WTC11 (cell line): Measurements from ENCODE around the gene PTK6. TPM values are rescaled to one million over a fixed set of nuclear protein-coding genes. Genes with fewer than 3 reads are reported as not detected.

Source experiments
- ATAC-seq: fragments of 200-7000 bp; cut with Tn5 transposase; 2 replicates; pipeline ENCODE4 v1.10.0; 2021; ENCODE audit warnings: mild to moderate bottlenecking, moderate library complexity
- CTCF ChIA-PET: fragments of 300-600 bp; sonication (Branson Sonifier 250); formaldehyde crosslinking; loops from one replicate; lab custom pipeline; 2021; ENCODE audit warnings: antibody characterized with exemption; lab: Charles Lee
- POLR2A ChIA-PET: fragments of 350-600 bp; sonication (Branson Sonifier 250); formaldehyde crosslinking; loops from one replicate; lab custom pipeline; 2021; ENCODE audit warnings: antibody characterized with exemption; lab: Charles Lee
- DNase-seq: peaks from one replicate; pipeline ENCODE4 v3.0.0; 2021; ENCODE audit warnings: low spot score
- H3K27ac Mint-ChIP-seq: 2 replicates; pipeline ENCODE4 v1.8.0; 2021; ENCODE audit warnings: mixed read lengths
- H3K27me3 Mint-ChIP-seq: 2 replicates; pipeline ENCODE4 v1.8.0; 2021; ENCODE audit warnings: low read depth, mild to moderate bottlenecking, moderate library complexity, mixed read lengths
- H3K36me3 Mint-ChIP-seq: 2 replicates; pipeline ENCODE4 v1.8.0; 2021; ENCODE audit warnings: mixed read lengths
- H3K4me1 Mint-ChIP-seq: 2 replicates; pipeline ENCODE4 v1.8.0; 2022; ENCODE audit warnings: mixed read lengths
- H3K4me3 Mint-ChIP-seq: 2 replicates; pipeline ENCODE4 v1.8.0; 2021; ENCODE audit warnings: mild to moderate bottlenecking, moderate library complexity, mixed read lengths
- H3K9me3 Mint-ChIP-seq: 2 replicates; pipeline ENCODE4 v1.8.0; 2021; ENCODE audit warnings: mixed read lengths
- CREM ChIP-seq: sonication (generic); formaldehyde crosslinking; IDR thresholded peaks from 2 replicates; pipeline ENCODE4 v1.8.1; 2022; ENCODE audit warnings: mild to moderate bottlenecking, missing genetic modification reagents, moderate library complexity
- EMX1 ChIP-seq: fragments of 250-450 bp; sonication (Bioruptor Pico); IDR thresholded peaks from 2 replicates; pipeline ENCODE4 v1.8.0; 2021; ENCODE audit warnings: mild to moderate bottlenecking
- FOXP1 ChIP-seq: sonication (generic); formaldehyde crosslinking; IDR thresholded peaks from 2 replicates; pipeline ENCODE4 v1.8.0; 2022; ENCODE audit warnings: missing genetic modification reagents, mild to moderate bottlenecking, moderate library complexity, borderline replicate concordance
- KAT7 ChIP-seq: sonication (generic); formaldehyde crosslinking; IDR thresholded peaks from 2 replicates; pipeline ENCODE4 v1.8.1; 2023; ENCODE audit warnings: missing genetic modification reagents, mild to moderate bottlenecking, borderline replicate concordance
- NFE2L1 ChIP-seq: sonication (generic); formaldehyde crosslinking; IDR thresholded peaks from 2 replicates; pipeline ENCODE4 v1.8.1; 2023; ENCODE audit warnings: missing genetic modification reagents
- SMAD3 ChIP-seq: sonication (generic); formaldehyde crosslinking; IDR thresholded peaks from 2 replicates; pipeline ENCODE4 v1.8.0; 2022; ENCODE audit warnings: missing genetic modification reagents, mild to moderate bottlenecking, borderline replicate concordance
- TEAD4 ChIP-seq: sonication (generic); formaldehyde crosslinking; IDR thresholded peaks from 2 replicates; pipeline ENCODE4 v1.8.0; 2022; ENCODE audit warnings: mild to moderate bottlenecking, missing genetic modification reagents
- ZNF121 ChIP-seq: sonication (generic); formaldehyde crosslinking; IDR thresholded peaks from 2 replicates; pipeline ENCODE4 v1.8.0; 2023; ENCODE audit warnings: missing genetic modification reagents
- ZNF263 ChIP-seq: sonication (generic); formaldehyde crosslinking; IDR thresholded peaks from 2 replicates; pipeline ENCODE4 v1.8.1; 2022; ENCODE audit warnings: low read depth, mild to moderate bottlenecking, moderate library complexity, missing genetic modification reagents
- ZNF396 ChIP-seq: fragments of 250-450 bp; sonication (Bioruptor Pico); IDR thresholded peaks from 2 replicates; pipeline ENCODE4 v1.8.0; 2021; ENCODE audit warnings: mild to moderate bottlenecking, moderate library complexity, borderline replicate concordance
- ZNF416 ChIP-seq: fragments of 250-450 bp; sonication (Bioruptor Pico); IDR thresholded peaks from 2 replicates; pipeline ENCODE4 v1.9.0; 2021; ENCODE audit warnings: mild to moderate bottlenecking, inconsistent platforms
- ZNF423 ChIP-seq: fragments of 250-450 bp; sonication (Bioruptor Pico); IDR thresholded peaks from 2 replicates; pipeline ENCODE4 v2.1.2; 2022; ENCODE audit warnings: mild to moderate bottlenecking, moderate library complexity
- ZNF671 ChIP-seq: fragments of 250-450 bp; sonication (Bioruptor Pico); IDR thresholded peaks from 2 replicates; pipeline ENCODE4 v1.8.0; 2021; ENCODE audit warnings: mild to moderate bottlenecking
- ZSCAN18 ChIP-seq: fragments of 250-450 bp; sonication (Bioruptor Pico); IDR thresholded peaks from 2 replicates; pipeline ENCODE4 v2.1.2; 2022; ENCODE audit warnings: mild to moderate bottlenecking, moderate library complexity
- total RNA-seq: library from RNA; stranded (reverse); gene quantifications from 3 replicates; pipeline ENCODE4 v1.2.3, GENCODE V29; 2021
- TF ChIP-seq, protein P1 (sequence below): sonication (generic); formaldehyde crosslinking; IDR thresholded peaks from 2 replicates; pipeline ENCODE4 v1.8.1; 2023; ENCODE audit warnings: mild to moderate bottlenecking, moderate library complexity, missing genetic modification reagents
- TF ChIP-seq, protein P2 (sequence below): fragments of 250-450 bp; sonication (Bioruptor Pico); IDR thresholded peaks from 2 replicates; pipeline ENCODE4 v1.9.0; 2021; ENCODE audit warnings: mild to moderate bottlenecking
- TF ChIP-seq, protein P3 (sequence below): sonication (generic); formaldehyde crosslinking; IDR thresholded peaks from 2 replicates; pipeline ENCODE4 v1.8.0; 2022; ENCODE audit warnings: mild to moderate bottlenecking, missing genetic modification reagents

PTK6 gene
- total RNA-seq, 1 experiment from 2014 or later: 0.22 TPM

DNA sequence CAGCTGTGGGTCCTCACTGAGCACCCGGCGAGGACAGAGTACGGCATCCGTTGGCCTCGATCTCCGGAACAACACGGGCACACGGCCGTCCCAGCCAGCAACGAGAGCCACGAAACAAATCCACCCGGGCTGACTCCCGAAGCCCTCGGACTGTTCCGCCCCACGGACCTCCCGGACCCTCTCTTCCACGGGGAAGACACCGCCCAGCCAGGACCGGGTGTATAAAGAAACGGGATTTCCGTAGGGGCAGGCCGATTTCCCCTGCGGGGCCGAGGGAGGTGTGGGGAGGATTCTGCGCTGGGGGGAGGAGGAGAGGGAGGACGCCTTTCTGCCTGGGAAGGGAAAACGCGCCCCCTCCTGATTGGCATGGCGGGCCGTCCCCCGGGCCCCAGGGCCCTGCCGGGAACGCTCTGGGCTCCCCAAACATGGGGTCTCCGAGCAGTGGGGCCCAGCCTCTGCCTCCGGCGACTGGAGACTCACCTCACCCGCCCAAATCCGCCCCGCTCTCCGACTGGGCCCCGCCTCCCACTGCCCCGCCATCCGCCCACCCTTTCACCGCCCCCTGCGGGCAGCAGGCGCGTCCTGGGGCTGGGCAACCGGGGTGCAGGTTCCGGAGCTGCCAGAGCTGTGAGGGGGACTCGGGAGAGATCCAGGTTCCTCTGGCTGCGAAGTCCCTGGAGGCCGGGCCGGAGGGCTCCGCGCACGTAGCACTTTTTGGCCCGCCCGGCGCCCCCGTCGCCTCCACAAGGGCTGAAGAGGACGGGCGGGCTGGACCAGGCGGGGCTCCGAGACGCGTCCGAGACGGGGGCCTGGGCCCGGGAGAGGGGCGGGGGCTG lies 17.3 kb downstream of the PTK6 start:
- peaks cover 14% of the 10 kb centered on the region for H3K4me1 Mint-ChIP-seq
- H3K36me3 Mint-ChIP-seq: peaks cover 21% of the 10 kb centered on the region
- peaks cover 9% of the 10 kb centered on the region; the same call in 1 of the 2 replicates for H3K27me3 Mint-ChIP-seq
- H3K27ac Mint-ChIP-seq: no peak overlapping the region
- peak; percentile 48; the same call in 1 of the 2 replicates for TF ChIP-seq ZNF423 (CRISPR knock-in tag)
- TF ChIP-seq, protein P1, sequence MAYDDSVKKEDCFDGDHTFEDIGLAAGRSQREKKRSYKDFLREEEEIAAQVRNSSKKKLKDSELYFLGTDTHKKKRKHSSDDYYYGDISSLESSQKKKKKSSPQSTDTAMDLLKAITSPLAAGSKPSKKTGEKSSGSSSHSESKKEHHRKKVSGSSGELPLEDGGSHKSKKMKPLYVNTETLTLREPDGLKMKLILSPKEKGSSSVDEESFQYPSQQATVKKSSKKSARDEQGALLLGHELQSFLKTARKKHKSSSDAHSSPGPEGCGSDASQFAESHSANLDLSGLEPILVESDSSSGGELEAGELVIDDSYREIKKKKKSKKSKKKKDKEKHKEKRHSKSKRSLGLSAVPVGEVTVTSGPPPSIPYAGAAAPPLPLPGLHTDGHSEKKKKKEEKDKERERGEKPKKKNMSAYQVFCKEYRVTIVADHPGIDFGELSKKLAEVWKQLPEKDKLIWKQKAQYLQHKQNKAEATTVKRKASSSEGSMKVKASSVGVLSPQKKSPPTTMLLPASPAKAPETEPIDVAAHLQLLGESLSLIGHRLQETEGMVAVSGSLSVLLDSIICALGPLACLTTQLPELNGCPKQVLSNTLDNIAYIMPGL (CRISPR knock-in tag): peak; percentile 66; the same call in 1 of the 2 replicates
- 0 out of 2 replicates have a peak, but pooled peaks have one; percentile 16 for TF ChIP-seq KAT7 (CRISPR knock-in tag)
- TF ChIP-seq ZSCAN18 (CRISPR knock-in tag): no peak
- 0 out of 2 replicates have a peak, but pooled peaks have one; percentile 35 for TF ChIP-seq CREM (CRISPR knock-in tag)
- TF ChIP-seq NFE2L1 (CRISPR knock-in tag): no peak
- TF ChIP-seq, protein P2, sequence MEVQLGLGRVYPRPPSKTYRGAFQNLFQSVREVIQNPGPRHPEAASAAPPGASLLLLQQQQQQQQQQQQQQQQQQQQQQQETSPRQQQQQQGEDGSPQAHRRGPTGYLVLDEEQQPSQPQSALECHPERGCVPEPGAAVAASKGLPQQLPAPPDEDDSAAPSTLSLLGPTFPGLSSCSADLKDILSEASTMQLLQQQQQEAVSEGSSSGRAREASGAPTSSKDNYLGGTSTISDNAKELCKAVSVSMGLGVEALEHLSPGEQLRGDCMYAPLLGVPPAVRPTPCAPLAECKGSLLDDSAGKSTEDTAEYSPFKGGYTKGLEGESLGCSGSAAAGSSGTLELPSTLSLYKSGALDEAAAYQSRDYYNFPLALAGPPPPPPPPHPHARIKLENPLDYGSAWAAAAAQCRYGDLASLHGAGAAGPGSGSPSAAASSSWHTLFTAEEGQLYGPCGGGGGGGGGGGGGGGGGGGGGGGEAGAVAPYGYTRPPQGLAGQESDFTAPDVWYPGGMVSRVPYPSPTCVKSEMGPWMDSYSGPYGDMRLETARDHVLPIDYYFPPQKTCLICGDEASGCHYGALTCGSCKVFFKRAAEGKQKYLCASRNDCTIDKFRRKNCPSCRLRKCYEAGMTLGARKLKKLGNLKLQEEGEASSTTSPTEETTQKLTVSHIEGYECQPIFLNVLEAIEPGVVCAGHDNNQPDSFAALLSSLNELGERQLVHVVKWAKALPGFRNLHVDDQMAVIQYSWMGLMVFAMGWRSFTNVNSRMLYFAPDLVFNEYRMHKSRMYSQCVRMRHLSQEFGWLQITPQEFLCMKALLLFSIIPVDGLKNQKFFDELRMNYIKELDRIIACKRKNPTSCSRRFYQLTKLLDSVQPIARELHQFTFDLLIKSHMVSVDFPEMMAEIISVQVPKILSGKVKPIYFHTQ (CRISPR knock-in tag): no peak
- peak; percentile 41; the same call in 1 of the 2 replicates for TF ChIP-seq SMAD3 (CRISPR knock-in tag)
- 0 out of 2 replicates have a peak, but pooled peaks have one; percentile 46 for TF ChIP-seq FOXP1 (CRISPR knock-in tag)
- peak; percentile 95 for TF ChIP-seq ZNF263 (CRISPR knock-in tag)
- H3K9me3 Mint-ChIP-seq: peaks cover 8% of the 10 kb centered on the region; the same call in 1 of the 2 replicates
- ChIA-PET CTCF (interaction anchor here (0.6 to 4.4 kb wide), 17 partner anchors 9 to 460 kb away, joined by 3 to 50 read pairs (median 5); partner anchors contain the start of genes GMEB2, PRPF6 and PTK6), POLR2A (interaction anchor here (1.3 to 1.8 kb wide), 2 partner anchors 15 to 107 kb away, joined by 3 to 4 read pairs; partner anchors contain the start of gene GMEB2)
- ATAC-seq (peak; percentile 38), DNase-seq (peak; percentile 70)
- H3K4me3 Mint-ChIP-seq: peak overlapping the region; percentile 74

GRCh38 chr20:63518946-63519667 lies 18.1 kb downstream of the PTK6 start:
- Mint-ChIP-seq H3K36me3 (peaks cover 18% of the 10 kb centered on the region), H3K4me1 (peaks cover 14% of the 10 kb centered on the region), H3K4me3 (peak overlapping the region; percentile 74), H3K9me3 (peaks cover 12% of the 10 kb centered on the region; the same call in 1 of the 2 replicates), H3K27me3 (peaks cover 9% of the 10 kb centered on the region; the same call in 1 of the 2 replicates), H3K27ac (no peak overlapping the region)
- no peak for DNase-seq
- TF ChIP-seq CREM (CRISPR knock-in tag): no peak
- 0 out of 2 replicates have a peak, but pooled peaks have one; percentile 10 for TF ChIP-seq ZNF121 (CRISPR knock-in tag)
- TF ChIP-seq KAT7 (CRISPR knock-in tag): peak; percentile 63; the same call in 1 of the 2 replicates
- TF ChIP-seq ZNF396: no peak
- TF ChIP-seq EMX1 (CRISPR knock-in tag): no peak
- TF ChIP-seq, protein P3, sequence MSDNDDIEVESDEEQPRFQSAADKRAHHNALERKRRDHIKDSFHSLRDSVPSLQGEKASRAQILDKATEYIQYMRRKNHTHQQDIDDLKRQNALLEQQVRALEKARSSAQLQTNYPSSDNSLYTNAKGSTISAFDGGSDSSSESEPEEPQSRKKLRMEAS (CRISPR knock-in tag): peak; percentile 60; the same call in 1 of the 2 replicates
- no peak for TF ChIP-seq ZNF416 (CRISPR knock-in tag)
- TF ChIP-seq ZNF671 (CRISPR knock-in tag): no peak
- no peak for TF ChIP-seq TEAD4 (CRISPR knock-in tag)
- peak; percentile 2; the same call in 1 of the 2 replicates for ATAC-seq
- CTCF ChIA-PET: interaction anchor here (0.6 to 2.6 kb wide), 7 partner anchors 10 to 256 kb away, joined by 3 to 33 read pairs (median 3); partner anchors contain the start of gene PTK6
- POLR2A ChIA-PET: no interaction called here
